Fibroblast of villous mesenchyme (primary cell): ENCODE measurements around the gene ATP5PD. TPM values are rescaled to one million over a fixed set of nuclear protein-coding genes. Genes with fewer than 3 reads are reported as not detected.

Experiments
- DNase-seq: peaks from one replicate; pipeline ENCODE4 v3.0.0-alpha.2; 2010; ENCODE audit warnings: low read depth
- H3K4me3 ChIP-seq: 2 replicates; pipeline ENCODE4 v1.5.1; 2011; ENCODE audit warnings: low read depth, mild to moderate bottlenecking, low read length
- total RNA-seq: library from RNA; depleted of rRNA; stranded (reverse); fragments of >200 nt; gene quantifications from 2 replicates; pipeline ENCODE4 v1.2.3, GENCODE V29; 2012
- TF ChIP-seq, protein P1 (sequence below): IDR thresholded peaks from 2 replicates; pipeline ENCODE4 v1.5.1; 2012; ENCODE audit warnings: low read depth, mild to moderate bottlenecking, low read length; ENCODE audit not compliant: insufficient read depth

The ATP5PD gene
- total RNA-seq, 1 donor: 275 TPM

DNA sequence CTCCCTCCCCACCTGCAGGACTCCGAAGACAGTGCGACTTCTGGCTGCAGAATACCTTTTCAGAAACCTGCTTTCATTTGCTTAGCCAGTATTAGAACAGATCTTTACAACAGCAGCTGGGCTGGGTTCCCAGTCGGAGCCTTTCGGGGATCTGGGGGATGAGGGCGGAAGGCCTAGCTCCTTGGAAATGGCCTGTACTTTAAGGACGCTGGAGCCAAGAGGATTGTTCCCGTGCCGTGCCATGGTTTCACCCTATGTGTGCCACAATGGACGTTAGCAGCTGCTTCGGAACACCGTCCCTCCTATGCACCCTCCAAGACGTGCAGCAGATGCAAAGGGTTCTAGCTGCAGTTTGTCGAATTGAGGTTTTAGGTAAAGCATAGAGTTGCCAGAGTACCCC, 16.4 kb upstream of the ATP5PD start:
- no peak for DNase-seq
- TF ChIP-seq, protein P1, sequence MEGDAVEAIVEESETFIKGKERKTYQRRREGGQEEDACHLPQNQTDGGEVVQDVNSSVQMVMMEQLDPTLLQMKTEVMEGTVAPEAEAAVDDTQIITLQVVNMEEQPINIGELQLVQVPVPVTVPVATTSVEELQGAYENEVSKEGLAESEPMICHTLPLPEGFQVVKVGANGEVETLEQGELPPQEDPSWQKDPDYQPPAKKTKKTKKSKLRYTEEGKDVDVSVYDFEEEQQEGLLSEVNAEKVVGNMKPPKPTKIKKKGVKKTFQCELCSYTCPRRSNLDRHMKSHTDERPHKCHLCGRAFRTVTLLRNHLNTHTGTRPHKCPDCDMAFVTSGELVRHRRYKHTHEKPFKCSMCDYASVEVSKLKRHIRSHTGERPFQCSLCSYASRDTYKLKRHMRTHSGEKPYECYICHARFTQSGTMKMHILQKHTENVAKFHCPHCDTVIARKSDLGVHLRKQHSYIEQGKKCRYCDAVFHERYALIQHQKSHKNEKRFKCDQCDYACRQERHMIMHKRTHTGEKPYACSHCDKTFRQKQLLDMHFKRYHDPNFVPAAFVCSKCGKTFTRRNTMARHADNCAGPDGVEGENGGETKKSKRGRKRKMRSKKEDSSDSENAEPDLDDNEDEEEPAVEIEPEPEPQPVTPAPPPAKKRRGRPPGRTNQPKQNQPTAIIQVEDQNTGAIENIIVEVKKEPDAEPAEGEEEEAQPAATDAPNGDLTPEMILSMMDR: no peak
- no peak overlapping the region for H3K4me3 ChIP-seq

DNA sequence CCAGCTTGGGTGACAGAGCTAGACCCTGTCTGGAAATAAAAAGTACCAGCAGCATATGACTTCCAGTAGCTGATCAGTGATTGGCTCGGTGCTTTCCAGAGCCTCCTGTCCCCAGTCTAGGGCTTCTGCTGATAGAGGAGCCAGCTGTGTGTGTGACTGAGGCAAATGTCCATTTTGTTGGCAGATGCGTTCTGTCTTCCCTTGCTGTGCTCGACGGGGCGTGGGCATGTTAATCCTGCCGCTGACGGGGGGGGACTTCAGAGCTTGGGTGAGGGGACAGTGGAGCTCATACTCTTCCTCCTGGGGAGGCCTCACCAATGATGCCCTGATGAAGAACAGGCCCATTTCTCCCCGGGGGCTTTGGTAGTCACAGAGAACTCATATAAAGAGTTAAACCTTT, 14.8 kb upstream of the ATP5PD start:
- no peak overlapping the region for H3K4me3 ChIP-seq
- TF ChIP-seq, protein P1: no peak
- DNase-seq: no peak

DNA sequence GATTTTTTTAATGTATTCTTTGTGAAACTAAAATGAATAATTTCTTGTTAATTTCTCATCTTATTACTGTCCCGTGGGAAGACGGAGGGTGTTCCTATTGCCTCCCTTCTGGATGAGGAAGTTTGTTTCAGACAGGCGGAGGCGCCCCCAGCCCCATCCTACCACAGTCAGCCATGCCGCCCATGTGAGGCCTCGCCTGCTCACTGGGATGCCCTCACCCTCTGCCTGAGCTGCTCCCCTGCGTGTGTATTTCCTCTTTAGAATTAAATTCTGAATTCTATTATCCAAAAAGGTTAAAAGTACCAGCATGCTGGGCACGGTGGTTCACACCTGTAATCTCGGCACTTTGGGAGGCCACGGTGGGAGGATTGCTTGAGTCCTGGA, 14.3 kb upstream of the ATP5PD start:
- no peak for DNase-seq
- no peak overlapping the region for H3K4me3 ChIP-seq
- TF ChIP-seq, protein P1: no peak

DNA sequence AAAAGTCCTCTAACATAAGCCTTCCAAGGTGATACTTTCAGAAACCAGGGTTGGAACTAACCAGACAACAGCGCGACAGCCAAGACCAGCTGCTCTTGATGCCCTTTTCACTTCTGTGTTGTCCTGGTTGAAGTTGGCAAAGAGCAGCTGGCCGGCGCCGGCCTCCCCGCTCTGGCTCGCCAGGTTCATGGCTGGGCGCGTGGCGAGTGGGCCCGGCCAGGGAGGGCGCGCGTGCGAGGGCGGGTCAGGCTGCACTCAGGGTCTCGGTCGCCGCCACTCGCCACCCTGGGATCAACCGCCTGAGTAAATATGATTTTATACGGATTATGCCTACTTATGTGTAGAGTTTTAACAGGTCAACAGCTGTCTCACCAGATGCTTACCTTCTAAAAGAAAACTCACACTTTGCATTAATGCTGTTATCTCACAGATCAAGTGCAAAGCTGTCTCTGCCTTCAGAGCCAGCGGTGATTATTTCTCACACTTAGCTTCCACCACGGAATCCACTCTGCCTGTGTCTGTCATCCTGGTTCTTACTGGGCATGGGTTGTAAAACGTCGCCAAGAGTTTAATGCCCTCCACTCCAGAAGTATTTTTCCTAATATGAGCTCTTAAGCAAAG, 13.8 kb upstream of the ATP5PD start:
- H3K4me3 ChIP-seq: no peak overlapping the region
- no peak for DNase-seq
- TF ChIP-seq, protein P1: no peak

DNA sequence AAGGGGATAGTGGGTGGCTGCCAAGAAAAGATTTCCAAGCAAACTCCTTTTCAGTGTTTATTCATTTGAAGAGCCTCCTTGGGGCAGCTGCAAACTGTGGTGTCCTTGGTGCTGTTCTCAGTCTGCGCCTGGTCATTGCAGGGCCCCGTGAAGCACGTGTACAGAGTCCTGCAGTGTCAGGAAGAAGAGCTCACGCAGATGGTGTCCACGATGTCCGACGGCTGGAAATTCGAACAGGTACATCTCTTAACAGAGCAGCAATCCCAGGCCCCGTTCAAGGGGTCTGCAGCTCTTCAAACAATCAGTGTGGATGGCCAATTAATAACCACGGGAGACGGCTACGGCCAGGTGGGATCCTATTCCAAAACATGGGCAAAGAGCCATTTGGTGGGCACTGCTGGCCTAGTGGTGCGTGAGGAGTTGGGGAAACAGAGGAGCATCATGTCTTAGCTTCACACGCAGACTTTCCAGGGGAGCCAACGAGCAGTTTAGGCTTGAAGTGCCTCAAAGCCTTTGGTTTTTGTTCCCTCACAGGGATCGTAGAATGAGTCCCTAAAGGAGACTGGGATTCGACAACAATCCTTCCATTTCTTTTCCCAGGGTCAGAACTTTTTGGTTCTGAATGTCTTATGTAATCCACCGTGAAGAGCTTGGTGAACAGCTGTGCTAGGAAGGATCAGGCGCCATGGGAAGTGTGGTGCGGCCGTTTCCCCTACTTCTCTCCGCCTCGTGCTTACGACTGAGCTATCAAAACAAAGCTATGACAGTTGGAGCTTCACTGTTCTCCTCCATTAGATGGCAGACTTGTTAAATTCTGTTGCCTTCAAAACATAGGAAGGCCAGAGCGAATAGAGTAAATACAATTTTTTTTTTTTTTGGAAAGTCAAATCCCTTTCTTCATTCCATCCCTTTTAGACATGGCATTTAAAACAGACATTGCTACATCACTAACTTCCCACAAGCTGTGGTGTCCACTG, 12.9 kb upstream of the ATP5PD start:
- DNase-seq: peak; percentile 85

DNA sequence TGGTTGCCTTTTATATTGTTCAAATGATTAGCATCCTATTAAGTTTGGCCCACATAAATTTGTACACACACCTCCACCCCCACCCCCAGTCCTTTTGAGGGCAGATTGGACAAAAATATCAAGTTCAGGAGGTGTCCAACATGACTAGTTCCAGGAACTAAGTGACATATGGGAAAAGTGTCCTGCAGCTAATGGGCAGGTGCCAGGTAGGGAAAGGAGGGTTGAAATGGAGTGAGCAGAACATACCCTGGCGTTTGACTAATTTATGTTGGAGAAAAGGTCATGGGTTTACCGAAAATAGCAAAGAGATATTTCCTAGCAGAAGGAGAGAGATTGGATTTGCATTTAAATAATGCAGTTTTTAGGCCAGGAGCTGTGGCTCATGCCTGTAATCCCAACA, 5.2 kb upstream of the ATP5PD start:
- DNase-seq: no peak
- no peak overlapping the region for H3K4me3 ChIP-seq
- TF ChIP-seq, protein P1: no peak

More for the DNA sequence above, 12.9 kb upstream of the ATP5PD start:
- TF ChIP-seq, protein P1: peak; percentile 54
- H3K4me3 ChIP-seq: no peak overlapping the region
